ENCODE measurements around the gene SGPP2.

GRCh38 chr2:222572751-222573174 is 148.4 kb downstream of the SGPP2 start:
- no peak for TF ChIP-seq EZH2 (optimal IDR thresholded peaks at IDR 0.05; ENCODE audit: low read depth, low read length)
- TF ChIP-seq CTCF (IDR thresholded peaks at IDR 0.05; ENCODE audit: low read length): no peak
